NCI-H187 treated with DMSO at 0.1 percent for 48 hours (cell line): ENCODE data around the gene FEN1.

ENCODE experiments used
- DNase-seq: peaks from one replicate; lab custom pipeline; 2025; lab: John Stamatoyannopoulos, UW

Gene FEN1

DNA sequence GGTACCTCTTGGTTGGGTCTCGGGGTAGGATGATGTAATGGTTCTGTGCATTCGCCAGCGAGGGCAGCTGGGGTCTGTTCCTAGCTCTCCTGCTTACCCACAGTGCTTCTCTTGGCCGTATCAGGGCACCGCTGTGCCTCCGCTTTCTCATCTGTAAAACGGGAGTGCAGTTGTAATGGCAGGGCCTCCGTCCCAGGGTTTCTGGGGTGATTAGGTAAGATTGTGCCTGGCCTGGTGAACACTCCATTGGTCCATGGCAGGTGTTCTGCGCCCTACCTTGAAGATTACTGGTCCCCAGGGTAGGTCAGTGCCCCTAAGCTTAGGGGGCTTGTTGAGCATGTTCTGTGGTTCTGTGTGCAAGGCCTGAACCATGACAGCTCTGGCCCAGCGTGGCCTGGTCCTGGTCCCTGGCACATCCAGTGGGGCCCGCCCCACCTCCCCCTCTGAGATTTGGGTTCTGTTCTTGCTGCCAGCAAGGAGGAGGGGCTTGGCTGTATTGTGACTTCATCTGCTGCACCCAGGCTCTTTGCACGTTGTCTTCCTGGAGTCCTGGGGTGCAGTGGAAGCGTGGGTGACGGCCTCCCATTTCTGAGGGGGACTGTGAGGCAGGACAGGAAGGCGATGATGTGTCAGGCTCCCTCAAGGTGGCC is 35.4 kb upstream of the FEN1 start:
- DNase-seq = no peak

DNA sequence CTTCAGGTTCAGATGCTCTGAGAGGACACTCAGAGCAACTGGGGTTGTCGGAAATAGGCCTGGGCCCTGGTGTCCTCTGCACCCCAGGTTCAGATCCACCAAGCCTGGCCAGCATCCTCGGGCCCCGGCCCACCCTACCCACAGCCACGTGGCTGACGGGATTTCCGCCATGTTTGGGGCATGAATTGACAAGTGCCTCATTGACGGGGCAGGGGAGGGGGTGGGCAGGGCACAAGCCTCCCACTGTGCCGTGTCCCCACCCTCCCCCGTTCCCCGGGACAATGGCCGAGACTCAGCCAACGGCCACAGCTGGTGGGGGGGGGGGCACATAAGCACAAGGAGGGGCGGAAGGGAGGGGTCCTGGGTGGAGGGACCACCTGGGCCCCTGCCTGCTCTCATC is 31.8 kb upstream of the FEN1 start:
- DNase-seq = no peak

DNA sequence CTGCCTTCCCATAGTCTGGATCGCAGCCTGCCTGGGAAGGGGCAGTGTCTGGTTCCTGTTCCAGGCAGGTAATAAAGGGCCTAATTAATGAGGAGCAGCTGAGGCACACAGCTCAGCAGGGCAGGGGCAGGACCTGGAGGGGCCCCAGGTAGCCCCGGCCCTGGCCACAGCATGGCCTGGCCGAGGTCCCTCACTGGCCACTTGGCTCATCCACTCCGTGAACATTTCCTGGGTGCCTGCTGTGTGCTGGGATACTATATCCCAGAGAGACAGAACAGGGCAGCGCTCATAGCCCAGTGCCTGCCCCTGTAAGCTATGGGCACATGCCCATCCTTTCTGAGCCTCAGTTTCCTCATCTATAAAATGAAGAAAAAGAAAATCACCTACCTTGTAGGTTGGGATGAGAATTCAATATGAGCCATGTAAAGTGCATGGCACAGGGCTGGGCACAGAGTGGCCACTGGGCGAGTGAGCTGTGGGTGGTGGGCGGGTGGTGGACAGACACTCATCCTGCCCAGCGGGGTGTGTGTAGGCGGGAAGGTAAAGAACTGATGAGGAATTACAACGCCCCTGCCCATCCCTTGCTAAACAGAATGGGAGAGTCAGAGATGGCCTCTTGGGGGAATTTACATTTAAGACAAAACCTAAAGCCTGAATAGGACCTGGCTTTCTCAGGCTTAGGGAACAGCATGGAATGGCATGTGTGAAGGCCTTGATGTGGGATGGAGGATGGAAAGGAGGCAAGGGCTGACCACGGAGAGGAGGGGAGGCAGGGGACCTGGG is 31.1 kb upstream of the FEN1 start:
- no peak for DNase-seq

DNA sequence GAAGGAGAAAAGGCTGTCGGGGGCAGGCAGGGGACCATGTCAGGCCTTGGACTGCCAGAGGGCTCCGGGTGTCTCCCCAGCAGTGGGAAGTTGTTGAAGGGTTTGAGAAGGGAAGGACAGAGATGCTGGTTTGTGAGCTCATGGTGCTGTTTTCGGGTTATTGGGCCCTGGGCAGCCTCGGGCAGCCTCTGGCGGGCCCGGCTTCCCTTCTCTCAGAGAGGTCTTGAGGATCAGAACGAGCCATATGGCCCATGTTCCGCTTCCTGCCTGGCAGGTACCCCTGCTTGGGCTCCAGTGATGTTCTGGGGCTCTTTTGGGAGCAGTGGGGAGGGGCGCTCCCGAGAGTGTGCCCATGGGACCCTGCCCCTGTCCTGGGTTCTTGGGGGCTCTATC is 30.5 kb upstream of the FEN1 start:
- DNase-seq = no peak

DNA sequence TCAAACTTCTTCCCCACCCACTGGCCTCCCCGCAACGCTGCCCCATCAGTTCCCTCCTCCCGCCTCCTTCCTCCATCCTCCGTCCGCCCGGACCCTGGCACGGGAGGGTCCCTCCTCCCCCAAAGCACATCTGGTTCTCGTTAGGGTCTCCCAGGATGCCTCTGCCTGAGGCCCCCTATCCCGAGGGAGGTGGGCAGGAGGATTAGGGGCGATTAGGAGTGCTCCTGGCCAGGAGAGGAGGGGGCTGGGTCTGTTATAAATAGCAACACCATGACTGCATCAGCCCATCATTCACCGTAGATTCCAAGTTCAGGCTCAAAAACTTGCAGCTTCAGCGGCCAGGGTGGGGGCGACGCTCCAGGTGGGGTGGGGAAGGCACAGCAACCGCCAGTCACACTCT is 29.9 kb upstream of the FEN1 start:
- DNase-seq = no peak

DNA sequence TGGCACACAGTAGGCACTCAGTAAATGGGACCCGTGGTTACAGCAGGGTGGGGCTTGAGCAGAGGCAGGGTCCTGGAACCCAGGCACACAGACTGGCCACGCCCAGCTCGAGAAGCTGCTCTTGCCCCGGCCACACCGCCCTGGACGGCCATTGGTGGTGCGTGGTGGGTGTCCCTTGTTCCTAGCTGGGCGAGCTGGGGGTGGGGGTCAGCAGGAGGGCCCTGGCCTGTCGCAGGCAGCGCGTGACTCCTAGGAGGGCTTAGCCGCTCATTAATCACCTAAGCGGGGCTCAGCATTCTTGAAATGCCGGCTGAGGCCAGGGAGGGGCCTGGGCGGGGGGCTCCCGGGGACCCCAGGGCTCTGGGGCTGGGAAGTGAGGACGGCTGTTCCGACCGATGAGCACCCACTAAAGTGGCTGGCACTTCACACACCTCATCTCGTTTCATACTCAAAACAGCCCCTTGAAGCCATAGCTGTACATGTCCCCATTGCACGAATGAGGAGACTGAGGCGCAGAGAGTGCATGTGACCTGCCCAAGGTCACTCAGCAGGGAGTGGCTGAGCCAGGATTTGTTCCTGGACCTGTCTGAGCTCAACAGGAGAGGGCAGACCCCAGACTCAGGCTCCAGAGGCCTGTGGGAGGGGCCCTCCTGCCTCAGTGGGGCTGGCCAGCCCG is 28.6 kb upstream of the FEN1 start:
- no peak for DNase-seq

DNA sequence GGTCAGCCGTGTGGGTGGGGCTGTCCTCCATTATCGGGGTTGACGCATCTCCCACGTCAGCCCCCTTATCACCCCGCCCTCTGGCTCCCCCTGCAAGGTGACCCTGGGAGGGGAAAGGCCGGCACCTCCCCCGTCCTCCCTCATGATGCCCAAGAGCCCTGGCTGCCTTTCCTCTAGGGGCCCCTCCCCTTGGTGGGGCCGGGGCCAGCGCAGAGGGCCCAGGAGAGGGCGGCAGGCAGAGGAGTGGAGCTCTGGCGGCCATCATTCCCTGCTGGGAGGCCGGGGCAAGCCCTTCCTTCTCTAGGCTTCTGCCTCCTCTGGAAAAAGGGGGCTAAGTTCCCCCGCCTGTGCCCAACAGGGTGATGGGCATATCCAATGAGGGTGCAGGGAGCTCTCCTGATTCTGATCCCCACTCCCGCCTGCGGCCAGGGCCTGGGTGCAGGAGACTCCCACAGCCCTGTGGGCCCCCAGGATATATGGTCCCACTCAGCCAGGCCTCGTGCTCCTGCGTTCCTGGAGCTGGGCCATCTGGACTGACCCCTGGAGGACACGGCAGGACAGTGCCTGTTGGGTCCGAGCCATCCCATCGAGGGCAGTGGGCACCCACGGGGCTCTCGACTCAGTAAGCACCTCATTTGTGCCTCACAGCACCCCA is 28.0 kb upstream of the FEN1 start:
- DNase-seq = no peak

DNA sequence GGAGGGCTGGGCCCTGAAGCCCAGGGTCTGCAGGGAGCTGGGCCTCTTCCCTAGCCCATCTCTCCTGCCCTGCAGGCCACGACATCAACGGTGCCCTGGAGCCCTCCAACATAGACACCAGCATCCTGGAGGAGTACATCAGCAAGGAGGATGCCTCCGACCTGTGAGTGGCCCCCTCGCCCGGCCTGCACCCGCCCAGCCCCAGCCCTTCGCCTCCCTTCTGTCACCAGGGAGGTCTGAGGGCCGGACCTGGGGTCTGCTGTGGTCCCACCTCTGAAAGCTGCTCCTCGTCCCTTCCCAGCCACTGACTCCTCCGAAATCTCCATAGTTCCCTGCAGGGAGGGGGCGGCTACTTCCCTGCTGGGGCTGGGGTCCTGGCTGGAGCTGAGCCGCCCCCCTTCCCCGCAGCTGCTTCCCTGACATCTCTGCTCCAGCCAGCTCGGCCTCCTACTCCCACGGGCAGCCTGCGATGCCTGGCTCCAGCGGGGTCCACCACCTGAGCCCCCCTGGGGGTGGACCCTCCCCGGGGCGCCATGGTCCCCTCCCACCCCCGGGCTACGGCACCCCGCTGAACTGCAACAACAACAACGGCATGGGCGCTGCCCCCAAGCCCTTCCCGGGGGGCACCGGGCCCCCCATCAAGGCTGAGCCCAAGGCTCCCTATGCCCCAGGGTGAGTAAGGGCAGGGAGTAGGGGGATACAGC is 27.0 kb upstream of the FEN1 start:
- DNase-seq = no peak

DNA sequence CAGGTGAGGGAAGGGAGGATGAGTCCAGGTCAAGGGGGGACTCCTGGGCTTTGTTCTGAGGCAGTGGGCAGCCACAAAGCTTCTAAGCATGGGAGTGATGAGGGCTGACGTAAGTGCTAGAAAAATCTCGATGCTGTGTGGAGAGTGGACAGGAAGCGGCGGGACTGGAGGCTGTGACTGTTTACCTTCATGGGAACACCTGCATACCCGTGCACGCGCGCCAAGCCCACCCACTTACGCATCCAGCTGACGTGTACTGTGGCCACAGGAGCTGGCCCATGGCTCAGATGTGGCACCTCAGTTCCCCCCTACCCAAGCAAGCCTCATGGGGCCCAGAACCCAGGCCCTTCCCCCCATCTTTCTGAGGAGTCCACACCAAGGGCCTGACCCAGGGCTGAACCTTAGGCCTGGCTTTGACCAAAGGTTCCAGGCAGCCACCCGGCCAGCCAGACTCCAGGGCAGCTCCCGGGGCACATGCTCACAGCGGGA is 26.3 kb upstream of the FEN1 start:
- no peak for DNase-seq

DNA sequence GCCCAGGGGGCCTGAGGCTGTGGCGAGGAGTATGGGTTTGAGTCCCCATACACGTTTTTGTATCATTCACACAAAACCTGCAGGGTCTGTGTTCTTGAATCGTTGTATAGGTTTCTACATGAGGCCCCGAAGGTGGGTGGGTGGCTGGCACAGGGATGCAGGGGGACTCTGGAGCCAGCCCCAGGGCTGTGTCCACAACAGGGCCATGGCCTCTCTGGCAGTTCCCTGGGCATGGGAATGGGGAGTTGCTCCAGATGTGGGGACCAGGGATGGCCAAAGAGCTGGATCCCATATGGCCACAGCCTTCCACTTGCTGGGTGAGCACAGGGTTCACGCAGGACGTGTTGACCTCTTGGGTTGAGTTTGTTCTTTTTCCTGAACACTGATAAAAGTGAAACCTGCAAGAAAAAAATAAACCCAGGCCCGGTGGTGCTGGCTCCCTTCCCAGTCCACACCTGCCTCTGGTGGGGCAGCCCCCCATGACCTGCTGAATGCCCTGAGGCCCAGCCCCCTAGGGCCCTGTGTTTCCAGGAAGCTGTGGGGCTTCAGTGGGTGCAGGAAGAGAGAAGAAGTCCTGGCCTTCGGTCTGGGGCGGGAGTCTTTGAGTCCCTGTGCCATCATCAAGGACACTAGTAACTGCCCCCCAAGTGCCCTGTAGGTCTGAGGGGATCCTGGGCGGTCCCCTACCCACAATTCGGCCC is 24.2 kb upstream of the FEN1 start:
- no peak for DNase-seq

DNA sequence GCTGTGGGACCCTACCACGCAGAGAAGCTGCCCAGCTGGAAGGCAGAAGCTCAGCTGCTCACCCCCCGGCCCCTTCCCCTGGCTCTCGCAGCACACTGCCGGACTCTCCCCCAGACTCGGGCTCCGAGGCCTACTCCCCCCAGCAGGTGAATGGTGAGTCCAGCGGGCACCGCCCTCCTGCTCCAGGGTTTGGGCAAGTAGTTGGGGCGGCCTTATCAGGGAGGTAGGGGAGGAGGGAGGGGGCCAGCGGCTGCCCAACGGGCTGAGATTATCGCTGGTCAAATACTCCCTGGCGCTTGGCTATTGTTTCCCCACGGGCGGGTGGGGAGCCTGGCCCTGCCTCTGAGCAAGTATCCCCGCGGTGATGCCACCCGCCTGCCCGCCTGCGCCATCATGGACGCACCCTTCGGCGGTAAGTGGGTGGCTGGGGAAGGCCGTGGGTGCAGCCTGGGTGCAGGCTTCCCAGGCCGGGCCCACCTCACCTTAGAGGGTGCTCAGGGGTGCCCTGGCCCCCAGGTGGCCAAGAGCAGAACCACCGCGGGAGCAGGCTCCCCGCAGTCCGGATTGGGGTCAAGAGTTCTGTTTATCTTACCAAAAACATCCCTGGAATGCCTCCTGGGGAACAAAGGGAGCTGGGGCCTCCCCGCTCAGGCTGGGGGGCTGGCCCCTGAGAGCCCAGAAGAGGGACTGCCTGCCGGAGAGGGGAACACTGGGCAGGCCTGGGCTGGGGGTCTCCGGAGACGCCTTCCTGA is 23.4 kb upstream of the FEN1 start:
- DNase-seq = no peak

DNA sequence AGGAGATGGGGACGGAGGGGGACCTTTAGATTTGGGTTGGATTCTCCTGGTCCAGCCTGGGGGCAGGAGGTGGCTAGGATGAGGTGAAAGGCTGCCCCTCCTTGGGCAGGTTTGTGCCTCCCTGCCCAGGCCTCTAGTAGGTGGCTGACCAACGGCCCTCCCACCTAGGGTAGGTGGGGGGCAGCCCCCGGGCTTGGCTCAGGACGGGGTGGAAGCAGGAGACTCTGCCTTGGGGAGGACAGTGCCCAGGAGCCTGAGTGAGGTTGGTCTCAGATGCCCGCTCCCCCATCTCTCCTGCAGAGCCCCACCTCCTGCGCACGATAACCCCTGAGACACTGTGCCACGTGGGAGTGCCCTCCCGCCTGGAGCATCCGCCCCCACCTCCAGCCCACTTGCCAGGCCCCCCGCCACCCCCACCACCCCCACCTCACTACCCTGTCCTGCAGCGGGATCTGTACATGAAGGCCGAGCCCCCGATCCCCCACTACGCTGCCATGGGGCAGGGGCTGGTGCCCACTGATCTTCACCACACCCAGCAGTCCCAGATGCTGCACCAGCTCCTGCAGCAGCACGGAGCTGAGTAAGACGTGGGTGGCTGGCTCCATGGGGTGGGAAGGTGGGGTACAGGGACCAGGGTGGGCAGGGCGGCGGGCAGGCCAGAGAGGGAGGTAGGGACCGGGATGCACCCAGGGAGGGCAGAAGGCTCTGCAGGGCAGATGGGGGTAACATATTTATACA is 22.6 kb upstream of the FEN1 start:
- no peak for DNase-seq

DNA sequence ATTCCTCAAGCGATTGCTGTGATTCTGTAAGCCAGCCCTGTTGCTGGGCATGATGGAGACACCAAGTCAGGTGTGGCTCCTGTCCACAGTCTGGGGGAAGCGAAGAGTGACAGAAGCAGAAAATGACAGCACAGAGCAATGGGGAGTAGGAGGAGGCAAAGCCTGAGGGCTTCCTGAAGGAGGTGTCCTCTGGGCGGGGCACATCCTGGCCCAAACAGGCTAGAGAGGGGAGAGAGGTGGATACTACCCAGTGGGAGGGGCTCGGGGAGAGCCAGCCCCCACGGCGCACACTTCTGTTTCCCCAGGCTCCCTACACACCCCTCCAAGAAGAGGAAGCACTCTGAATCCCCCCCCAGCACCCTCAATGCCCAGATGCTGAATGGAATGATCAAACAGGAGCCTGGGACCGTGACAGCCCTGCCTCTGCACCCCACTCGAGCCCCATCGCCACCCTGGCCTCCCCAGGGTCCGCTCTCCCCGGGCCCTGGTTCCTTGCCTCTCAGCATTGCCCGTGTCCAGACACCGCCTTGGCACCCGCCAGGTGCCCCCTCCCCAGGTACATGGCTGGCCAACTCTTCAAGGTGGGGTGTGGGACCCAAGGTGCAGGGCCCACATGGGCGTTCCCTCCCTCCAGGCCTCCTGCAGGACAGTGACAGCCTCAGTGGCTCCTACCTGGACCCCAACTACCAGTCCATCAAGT is 21.4 kb upstream of the FEN1 start:
- DNase-seq = no peak

DNA sequence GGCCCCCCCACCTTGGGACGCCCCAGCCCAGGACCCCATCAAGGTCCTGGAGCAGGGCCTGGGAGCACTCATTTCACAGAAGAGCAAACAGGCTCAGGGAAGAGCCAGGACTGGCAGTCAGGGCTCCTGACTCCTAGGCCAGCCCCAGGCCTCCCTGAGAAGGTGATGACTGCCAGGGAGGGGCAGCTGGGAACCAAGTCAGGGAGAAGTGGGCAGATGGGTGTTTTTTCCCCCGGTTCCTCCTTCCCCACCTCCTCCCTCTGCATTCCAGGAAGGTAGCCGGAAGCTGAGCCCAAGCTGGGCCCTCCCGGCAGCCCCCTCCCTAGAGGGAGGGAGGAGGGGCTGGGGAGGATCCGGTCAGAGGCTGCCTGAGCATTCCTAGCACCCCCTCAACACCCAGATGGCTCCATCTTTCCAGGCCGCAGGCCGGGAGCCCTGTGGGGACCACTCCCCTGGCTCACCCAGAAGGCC is 20.7 kb upstream of the FEN1 start:
- DNase-seq = no peak

DNA sequence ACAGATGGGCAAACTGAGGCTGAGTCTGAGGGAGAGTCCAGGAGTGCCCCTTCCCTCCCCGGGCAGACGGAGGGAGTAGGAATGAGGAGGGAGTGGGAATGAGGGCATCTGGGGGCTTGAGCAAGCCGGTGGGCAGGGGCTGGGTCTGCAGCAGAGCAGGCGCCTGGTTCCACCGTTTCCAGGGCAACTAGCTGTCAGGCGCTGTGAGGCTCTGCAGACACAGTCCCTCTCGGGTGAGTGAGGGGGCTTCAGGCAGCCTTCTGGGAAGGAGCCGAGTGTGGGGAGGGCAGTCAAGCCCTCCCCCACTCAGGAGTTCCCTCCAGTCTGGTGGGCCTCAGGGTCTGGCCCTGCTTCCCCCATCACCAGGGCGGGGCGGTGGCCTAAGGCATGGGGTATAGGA is 19.4 kb upstream of the FEN1 start:
- DNase-seq = no peak

DNA sequence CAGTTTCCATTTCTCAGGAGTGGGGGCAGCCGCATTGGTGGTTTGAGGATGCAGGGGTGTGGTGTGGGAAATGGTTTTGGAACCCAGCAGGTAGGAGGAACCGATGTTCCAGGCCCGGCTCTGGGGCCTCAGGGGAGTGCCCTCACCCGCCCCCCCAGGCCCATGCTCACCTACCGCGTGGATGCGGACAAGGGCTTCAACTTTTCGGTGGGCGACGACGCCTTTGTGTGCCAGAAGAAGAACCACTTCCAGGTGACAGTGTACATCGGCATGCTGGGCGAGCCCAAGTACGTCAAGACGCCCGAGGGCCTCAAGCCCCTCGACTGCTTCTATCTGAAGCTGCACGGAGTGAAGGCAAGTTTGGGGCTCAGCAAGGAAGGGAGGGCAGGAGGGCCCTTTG is 18.9 kb upstream of the FEN1 start:
- no peak for DNase-seq

DNA sequence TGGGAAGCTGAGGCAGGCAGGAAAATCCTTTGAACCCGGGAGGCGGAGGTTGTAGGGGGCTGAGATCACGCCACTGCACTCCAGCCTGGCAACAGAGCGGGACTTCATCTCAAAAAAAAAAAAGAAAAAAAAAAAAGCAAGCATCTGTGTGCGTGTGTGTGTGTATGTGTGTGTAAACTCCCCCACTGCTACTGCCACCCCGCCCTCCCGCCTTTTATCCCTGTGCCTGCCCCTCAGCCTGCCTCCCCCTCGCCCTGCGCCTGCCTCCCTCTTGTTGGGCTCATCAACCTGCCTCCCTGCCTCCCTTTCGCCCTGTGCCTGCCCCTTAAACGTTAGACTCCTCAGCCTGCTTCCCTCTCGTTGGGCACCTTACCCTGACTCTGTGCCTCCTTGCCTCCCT is 18.3 kb upstream of the FEN1 start:
- DNase-seq = no peak

DNA sequence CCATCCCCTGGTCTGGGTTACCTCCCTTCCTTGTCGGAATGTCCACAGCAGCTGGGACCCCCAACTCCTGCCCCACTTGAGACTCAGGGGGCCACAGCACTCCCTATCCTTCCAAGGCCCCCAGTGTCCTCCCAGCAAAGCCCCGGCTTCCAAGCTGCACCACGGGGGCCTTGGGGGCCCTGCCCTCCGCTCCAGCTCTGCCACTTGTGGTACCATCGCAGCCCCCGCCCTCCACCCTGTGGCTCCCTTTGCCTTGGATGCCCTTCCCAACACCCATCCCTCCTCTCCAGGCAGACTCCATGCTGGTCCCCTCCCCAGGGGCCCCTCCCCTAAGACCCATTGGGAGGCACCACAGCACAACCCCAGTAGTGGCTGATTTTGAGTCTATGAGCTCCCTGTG is 17.6 kb upstream of the FEN1 start:
- DNase-seq = no peak
